Measurements from ENCODE around the gene ADD3. TPM values are rescaled to one million over a fixed set of nuclear protein-coding genes. Genes with fewer than 3 reads are reported as not detected.

The ADD3 gene
- total and polyA plus RNA-seq, 2 of the 13 experiments (the other 11 are each of a cell fraction or from before 2014, with no cell fraction given) = 44.7 to 57.5 TPM

- Histone ChIP-seq H3K36me3 (replicated peaks in 1 of 2; ENCODE audit: control insufficient read depth in 1 of 2, insufficient read depth in 2 of 2, low read length in 2 of 2) (no peaks in the 10 kb centered on the region), H3K27me3 (ENCODE audit: control insufficient read depth in 1 of 2, insufficient read depth in 2 of 2, low read length in 2 of 2) (peaks cover 3 to 45% of the 10 kb centered on the region in 2 experiments; a peak in 3 of 5 replicates), H3K9me3 (ENCODE audit: low read length) (no peaks in the 10 kb centered on the region), H3K79me2 (ENCODE audit: insufficient read depth, low read length) (no peaks in the 10 kb centered on the region), H3K4me3 (replicated peaks in 1 of 3; ENCODE audit: insufficient read depth in 1 of 3, low read depth in 2 of 3, low read length in 3 of 3) (no peak overlapping the region; a peak in 1 of 6 replicates), H3K4me1 (ENCODE audit: insufficient read depth, low read length) (no peaks in the 10 kb centered on the region), H3K27ac (ENCODE audit: extremely low read length, insufficient read depth, low read length) (no peak overlapping the region), H4K20me1 (ENCODE audit: insufficient read depth, low read length) (no peaks in the 10 kb centered on the region), H3K9ac (ENCODE audit: insufficient read depth, low read depth, low read length) (no peak overlapping the region), H3K4me2 (ENCODE audit: low read depth, low read length) (no peak overlapping the region; the same call in 1 of the 2 replicates), H2AFZ (ENCODE audit: low read length) (no peak overlapping the region)
- WGBS (ENCODE audit: low lambda C conversion rate) = 39% methylated on average over 6 of the region's 6 CpGs
- ATAC-seq (no peak), FAIRE-seq (no peak), DNase-seq (ENCODE audit: low spot score) (no peak)
- no TSS peak for BruUV-seq (replicated peaks)
- CTCF ChIA-PET (ENCODE audit: low intra/inter-chr PET ratio, low total read pairs) = no interaction called here
- intact Hi-C loops (cut with micrococcal nuclease; ENCODE audit: unreplicated experiment) (no loop called here), in situ Hi-C loops (cut with HindIII; ENCODE audit: extremely low pct_ligation_motif_present, low pct_unique_long_range_greater_than_20kb) (no loop called here)
- POLR2A ChIA-PET = no interaction called here
- TF ChIP-seq ZC3H4 (CRISPR knock-in tag; IDR thresholded peaks at IDR 0.05; ENCODE audit: borderline replicate concordance) (no peak), AHDC1 (CRISPR knock-in tag; IDR thresholded peaks at IDR 0.05; ENCODE audit: borderline replicate concordance) (no peak), ZNF609 (CRISPR knock-in tag; IDR thresholded peaks at IDR 0.05; ENCODE audit: borderline replicate concordance) (no peak), ZNF547 (CRISPR knock-in tag; IDR thresholded peaks at IDR 0.05) (no peak), KDM3A (CRISPR knock-in tag; IDR thresholded peaks at IDR 0.05; ENCODE audit: low read depth) (no peak), TCF7L2 (IDR thresholded peaks at IDR 0.05; ENCODE audit: low read depth, low read length) (no peak), ZNF780A (CRISPR knock-in tag; IDR thresholded peaks at IDR 0.05) (no peak), ZFP90 (CRISPR knock-in tag; IDR thresholded peaks at IDR 0.05; ENCODE audit: borderline replicate concordance) (no peak), FIP1L1 (IDR thresholded peaks at IDR 0.05; ENCODE audit: borderline replicate concordance, insufficient read depth, low read depth, low read length) (no peak), BCL3 (CRISPR knock-in tag; IDR thresholded peaks at IDR 0.05) (no peak), ZNF33A (CRISPR knock-in tag; IDR thresholded peaks at IDR 0.05; ENCODE audit: borderline replicate concordance) (no peak)
- TF ChIP-seq, protein P1, sequence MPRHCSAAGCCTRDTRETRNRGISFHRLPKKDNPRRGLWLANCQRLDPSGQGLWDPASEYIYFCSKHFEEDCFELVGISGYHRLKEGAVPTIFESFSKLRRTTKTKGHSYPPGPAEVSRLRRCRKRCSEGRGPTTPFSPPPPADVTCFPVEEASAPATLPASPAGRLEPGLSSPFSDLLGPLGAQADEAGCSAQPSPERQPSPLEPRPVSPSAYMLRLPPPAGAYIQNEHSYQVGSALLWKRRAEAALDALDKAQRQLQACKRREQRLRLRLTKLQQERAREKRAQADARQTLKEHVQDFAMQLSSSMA (CRISPR knock-in tag; IDR thresholded peaks at IDR 0.05) = no peak
Observed at GRCh38 chr10:110151971-110152370, 144.2 kb downstream of the ADD3 start.

All from HepG2 (cell line).